ENCODE data around the gene SMAD3.

GRCh38 chr15:67064607-67065530 is 533 bp upstream of the SMAD3 start:
- TF ChIP-seq POLR2A (IDR thresholded peaks at IDR 0.05; ENCODE audit: low read length) (no peak), GATA1 (IDR thresholded peaks at IDR 0.05; ENCODE audit: low read depth, low read length) (no peak)

Measured in erythroblast (primary cell).